Parathyroid adenoma (tissue), 2 donors: ENCODE results near the gene PLEKHA1.

ENCODE experiments used
- H2AFZ ChIP-seq: fragments of 300-600 bp; sonication (generic); one replicate; pipeline ENCODE4 v1.7.0; 2017; ENCODE audit warnings: antibody characterized with exemption, mild to moderate bottlenecking
- H3K27ac ChIP-seq: fragments of 300-600 bp; sonication (generic); one replicate; pipeline ENCODE4 v1.7.0; 2017
- H3K27me3 ChIP-seq: fragments of 300-600 bp; sonication (generic); one replicate; pipeline ENCODE4 v1.7.0; 2017; ENCODE audit warnings: low read length; ENCODE audit not compliant: control insufficient read depth, insufficient read depth
- H3K36me3 ChIP-seq: fragments of 300-600 bp; sonication (generic); one replicate; pipeline ENCODE4 v1.7.0; 2017; ENCODE audit warnings: low read length; ENCODE audit not compliant: control insufficient read depth, insufficient read depth
- H3K4me1 ChIP-seq: fragments of 300-600 bp; sonication (generic); one replicate; pipeline ENCODE4 v1.7.0; 2017; ENCODE audit warnings: control low read depth
- H3K4me2 ChIP-seq: fragments of 300-600 bp; sonication (generic); one replicate; pipeline ENCODE4 v1.7.0; 2017; ENCODE audit warnings: low read length
- H3K4me3 ChIP-seq: fragments of 300-600 bp; sonication (generic); one replicate; pipeline ENCODE4 v1.7.0; 2017; ENCODE audit warnings: low read depth, low read length
- H3K79me2 ChIP-seq: fragments of 300-600 bp; sonication (generic); one replicate; pipeline ENCODE4 v1.7.0; 2017; ENCODE audit warnings: control low read depth
- H3K9ac ChIP-seq: fragments of 300-600 bp; sonication (generic); one replicate; pipeline ENCODE4 v1.7.0; 2017; ENCODE audit warnings: mild to moderate bottlenecking
- H3K9me3 ChIP-seq: fragments of 300-600 bp; sonication (generic); one replicate; pipeline ENCODE4 v1.7.0; 2017; ENCODE audit warnings: low read length; ENCODE audit not compliant: control insufficient read depth
- CTCF ChIP-seq: fragments of 300-600 bp; sonication (generic); IDR thresholded peaks from one replicate; pipeline ENCODE4 v1.7.0; 2017; ENCODE audit warnings: antibody characterized with exemption, mild to moderate bottlenecking
- donor health status: primary hyperparathyroidism.

Gene PLEKHA1

DNA sequence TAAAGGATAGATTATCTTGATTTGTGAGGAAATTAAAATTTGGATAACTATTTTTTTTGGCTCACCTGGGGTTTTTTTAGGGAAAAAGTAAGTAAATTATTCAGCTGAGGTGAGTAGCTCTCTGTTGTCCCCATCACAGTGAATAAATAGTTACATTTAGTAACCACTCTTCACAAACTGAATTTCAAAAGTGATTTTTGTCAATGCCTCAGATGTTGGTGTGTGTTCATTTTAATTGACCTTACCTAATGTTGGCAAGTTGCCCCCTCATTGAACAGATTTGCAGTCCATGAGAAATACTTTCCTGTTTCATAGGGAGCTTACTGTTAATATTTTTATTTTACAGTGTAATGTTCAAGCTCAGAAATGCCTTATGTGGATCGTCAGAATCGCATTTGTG, 18.3 kb downstream of the PLEKHA1 start:
- H3K36me3 ChIP-seq: no peaks in the 10 kb centered on the region
- no peaks in the 10 kb centered on the region for H3K4me1 ChIP-seq
- H3K27ac ChIP-seq: no peak overlapping the region
- TF ChIP-seq CTCF: no peak
- H3K27me3 ChIP-seq: no peaks in the 10 kb centered on the region
- no peak overlapping the region for H3K4me2 ChIP-seq
- H3K9ac ChIP-seq: no peak overlapping the region
- H3K9me3 ChIP-seq: no peaks in the 10 kb centered on the region
- H3K4me3 ChIP-seq: no peak overlapping the region
- peaks cover 5% of the 10 kb centered on the region for H3K79me2 ChIP-seq
- no peak overlapping the region for H2AFZ ChIP-seq

- Histone ChIP-seq H3K4me2 (no peak overlapping the region), H3K9me3 (no peaks in the 10 kb centered on the region), H3K27ac (no peak overlapping the region), H2AFZ (no peak overlapping the region), H3K27me3 (no peaks in the 10 kb centered on the region), H3K36me3 (no peaks in the 10 kb centered on the region), H3K4me3 (no peak overlapping the region), H3K4me1 (no peaks in the 10 kb centered on the region), H3K79me2 (peaks cover 5% of the 10 kb centered on the region), H3K9ac (no peak overlapping the region)
- TF ChIP-seq CTCF: no peak
Measured at GRCh38 chr10:122393288-122393687, 18.8 kb downstream of the PLEKHA1 start.

- no peak overlapping the region for H3K4me2 ChIP-seq
- H3K4me1 ChIP-seq: no peaks in the 10 kb centered on the region
- no peak for TF ChIP-seq CTCF
- H3K4me3 ChIP-seq: no peak overlapping the region
- H3K9me3 ChIP-seq: no peaks in the 10 kb centered on the region
- no peaks in the 10 kb centered on the region for H3K79me2 ChIP-seq
- H3K27ac ChIP-seq: no peak overlapping the region
- H2AFZ ChIP-seq: no peak overlapping the region
- no peaks in the 10 kb centered on the region for H3K36me3 ChIP-seq
- H3K27me3 ChIP-seq: no peaks in the 10 kb centered on the region
- H3K9ac ChIP-seq: no peak overlapping the region
Measured at GRCh38 chr10:122402548-122403131, 28.1 kb downstream of the PLEKHA1 start.

DNA sequence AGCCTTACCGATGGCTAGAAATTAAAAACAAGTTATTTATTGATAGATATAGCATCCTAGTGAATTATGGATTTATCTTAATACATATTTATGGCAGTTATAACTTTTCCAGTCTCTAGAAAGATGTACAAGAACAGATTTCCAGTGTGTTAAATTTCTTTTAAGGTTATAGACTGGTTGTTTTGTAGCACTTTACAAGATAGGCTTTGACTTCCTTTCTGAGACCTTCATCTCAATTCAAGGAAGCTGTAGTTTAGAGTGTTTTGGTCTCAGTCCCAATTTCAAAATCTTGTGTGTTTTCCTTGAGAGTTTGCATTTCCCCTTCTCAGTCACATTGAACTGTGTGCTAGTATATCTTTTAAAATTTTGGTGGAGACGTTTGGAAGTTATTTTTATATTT, 30.1 kb downstream of the PLEKHA1 start:
- no peak overlapping the region for H2AFZ ChIP-seq
- no peak overlapping the region for H3K27ac ChIP-seq
- no peaks in the 10 kb centered on the region for H3K9me3 ChIP-seq
- H3K36me3 ChIP-seq: no peaks in the 10 kb centered on the region
- no peaks in the 10 kb centered on the region for H3K79me2 ChIP-seq
- no peak for TF ChIP-seq CTCF
- no peaks in the 10 kb centered on the region for H3K4me1 ChIP-seq
- H3K4me3 ChIP-seq: no peak overlapping the region
- no peak overlapping the region for H3K4me2 ChIP-seq
- no peaks in the 10 kb centered on the region for H3K27me3 ChIP-seq
- H3K9ac ChIP-seq: no peak overlapping the region

DNA sequence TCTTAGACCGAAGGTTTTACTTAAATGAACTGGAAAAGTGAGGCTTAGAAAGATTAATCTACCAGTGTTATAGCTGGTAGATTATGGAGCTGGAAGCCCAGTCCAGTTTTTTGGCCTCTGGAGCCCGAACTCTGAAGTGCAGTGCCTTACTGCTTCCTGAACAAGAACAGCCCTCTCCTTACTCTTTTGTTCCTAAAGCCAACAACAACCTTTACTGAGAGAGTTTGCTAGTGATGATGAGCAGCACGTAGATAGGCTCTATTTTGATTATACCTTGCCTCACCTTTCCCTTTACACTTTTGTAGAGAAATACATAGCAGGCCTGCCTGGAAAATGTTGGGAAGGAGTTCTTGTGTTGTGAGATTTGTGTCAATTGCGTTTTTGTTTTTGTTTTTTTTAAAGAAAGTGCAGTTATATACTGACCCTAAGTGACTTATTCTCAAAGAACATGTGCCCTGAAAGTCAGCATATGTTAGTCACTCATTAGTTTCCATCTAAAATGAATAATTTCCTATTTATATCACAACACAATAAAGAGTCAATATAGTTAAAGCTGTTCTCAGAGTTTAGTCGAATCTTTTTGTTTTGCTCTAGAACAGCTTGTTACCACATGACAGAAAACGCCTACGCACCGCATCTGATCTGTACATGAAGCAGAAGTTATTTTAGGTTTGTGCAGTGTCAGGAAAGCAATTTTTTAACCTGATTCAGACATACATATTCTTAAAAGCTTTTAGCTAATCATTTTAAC, 33.0 kb downstream of the PLEKHA1 start:
- H3K4me1 ChIP-seq: no peaks in the 10 kb centered on the region
- H3K79me2 ChIP-seq: no peaks in the 10 kb centered on the region
- no peak overlapping the region for H3K4me3 ChIP-seq
- no peaks in the 10 kb centered on the region for H3K9me3 ChIP-seq
- TF ChIP-seq CTCF: no peak
- no peak overlapping the region for H2AFZ ChIP-seq
- H3K9ac ChIP-seq: no peak overlapping the region
- no peaks in the 10 kb centered on the region for H3K36me3 ChIP-seq
- H3K27me3 ChIP-seq: no peaks in the 10 kb centered on the region
- H3K27ac ChIP-seq: no peak overlapping the region
- peak overlapping the region; percentile 3 for H3K4me2 ChIP-seq
